IMR-90 (cell line): Measurements from ENCODE around the gene CASKIN1. TPM values are rescaled to one million over a fixed set of nuclear protein-coding genes. Genes with fewer than 3 reads are reported as not detected.

Experiments
- ATAC-seq: fragments of 200-7000 bp; cut with Tn5 transposase; 2 replicates; pipeline ENCODE4 v1.9.1; 2020; ENCODE audit warnings: low read depth, mild to moderate bottlenecking, moderate library complexity
- BruUV-seq: library from RNA; stranded (reverse); fragments of 400-500 nt; replicated peaks from 2 replicates; lab custom pipeline; 2021; lab: Mats Ljungman, UMichigan
- CTCF ChIA-PET: fragments of 300-600 bp; formaldehyde crosslinking; extraction: SDS; loops from one replicate; lab custom pipeline; 2021; ENCODE audit warnings: antibody characterized with exemption; lab: Yijun Ruan, JAX
- POLR2A ChIA-PET: fragments of 300-600 bp; sonication (Branson Sonifier 250); formaldehyde crosslinking; loops from one replicate; lab custom pipeline; 2022; ENCODE audit warnings: antibody characterized with exemption; ENCODE audit not compliant: unreplicated experiment; lab: Charles Lee
- DNase-seq: peaks from one replicate; pipeline ENCODE4 v3.0.0; 2013
- H2AFZ ChIP-seq: replicated peaks from 2 replicates; pipeline ENCODE3; 2013; ENCODE audit warnings: low read length, mild to moderate bottlenecking; ENCODE audit not compliant: poor library complexity
- H2AK5ac ChIP-seq: 2 replicates; pipeline ENCODE4 v1.6.1; 2013; ENCODE audit warnings: low read depth, low read length, inconsistent platforms
- H2AK9ac ChIP-seq: replicated peaks from 2 replicates; pipeline ENCODE3; 2013; ENCODE audit warnings: mild to moderate bottlenecking, low read depth, low read length, moderate library complexity; ENCODE audit not compliant: poor library complexity
- H2BK120ac ChIP-seq: 2 replicates; pipeline ENCODE4 v1.6.1; 2013; ENCODE audit warnings: low read depth, low read length, inconsistent platforms
- H2BK15ac ChIP-seq: 3 replicates; pipeline ENCODE4 v1.6.1; 2013; ENCODE audit warnings: low read depth, low read length, inconsistent platforms
- H2BK20ac ChIP-seq: 2 replicates; pipeline ENCODE4 v1.6.1; 2013; ENCODE audit warnings: low read depth, mild to moderate bottlenecking, inconsistent platforms, low read length, moderate library complexity
- H2BK5ac ChIP-seq: 2 replicates; pipeline ENCODE4 v1.6.1; 2013; ENCODE audit warnings: mild to moderate bottlenecking, low read depth, low read length, inconsistent platforms; ENCODE audit not compliant: poor library complexity, severe bottlenecking
- H3K14ac ChIP-seq: replicated peaks from 2 replicates; pipeline ENCODE4 v1.6.1; 2013; ENCODE audit warnings: low read depth, low read length, inconsistent platforms
- H3K18ac ChIP-seq: 2 replicates; pipeline ENCODE4 v1.6.1; 2013; ENCODE audit warnings: low read depth, low read length, control low read depth
- H3K23ac ChIP-seq: 2 replicates; pipeline ENCODE4 v1.6.1; 2013; ENCODE audit warnings: low read depth, low read length, inconsistent platforms
- H3K27ac ChIP-seq: 2 replicates; pipeline ENCODE4 v1.5.1; 2013; ENCODE audit warnings: mild to moderate bottlenecking, control low read depth, low read length; ENCODE audit not compliant: insufficient read depth
- H3K27me3 ChIP-seq: 2 replicates; pipeline ENCODE4 v1.6.1; 2013; ENCODE audit warnings: low read length; ENCODE audit not compliant: control insufficient read depth, insufficient read depth
- H3K36me3 ChIP-seq: 2 replicates; pipeline ENCODE4 v1.6.1; 2013; ENCODE audit warnings: low read length, mixed read lengths; ENCODE audit not compliant: control insufficient read depth, insufficient read depth
- H3K4ac ChIP-seq: 2 replicates; pipeline ENCODE4 v1.6.1; 2013; ENCODE audit warnings: low read depth, low read length, inconsistent platforms
- H3K4me1 ChIP-seq: 2 replicates; pipeline ENCODE4 v1.6.1; 2013; ENCODE audit warnings: low read length, mixed read lengths; ENCODE audit not compliant: control insufficient read depth, insufficient read depth
- H3K4me2 ChIP-seq: 2 replicates; pipeline ENCODE4 v1.6.1; 2013; ENCODE audit warnings: low read depth, mild to moderate bottlenecking, control low read depth, low read length, moderate library complexity
- H3K4me3 ChIP-seq: 2 replicates; pipeline ENCODE4 v1.5.1; 2013; ENCODE audit warnings: low read depth, mild to moderate bottlenecking, control low read depth, low read length, moderate library complexity; ENCODE audit not compliant: insufficient read depth
- H3K56ac ChIP-seq: 2 replicates; pipeline ENCODE4 v1.6.1; 2013; ENCODE audit warnings: low read length, inconsistent platforms; ENCODE audit not compliant: insufficient read depth; ENCODE audit errors: extremely low read depth
- H3K79me1 ChIP-seq, 2 experiments: 2 replicates each; pipeline ENCODE4 v1.6.1; 2013; ENCODE audit warnings: low read length in 2 of 2, inconsistent platforms in 1 of 2, low read depth in 1 of 2
- H3K9ac ChIP-seq: 2 replicates; pipeline ENCODE4 v1.6.1; 2013; ENCODE audit warnings: low read depth, low read length, control low read depth
- H3K9me1 ChIP-seq: 2 replicates; pipeline ENCODE4 v1.6.1; 2013; ENCODE audit warnings: low read length, inconsistent platforms; ENCODE audit not compliant: insufficient read depth
- H3K9me3 ChIP-seq: 2 replicates; pipeline ENCODE4 v1.6.1; 2013; ENCODE audit warnings: low read length; ENCODE audit not compliant: control insufficient read depth, insufficient read depth
- H4K20me1 ChIP-seq: 2 replicates; pipeline ENCODE4 v1.6.1; 2013; ENCODE audit warnings: low read length, inconsistent platforms; ENCODE audit not compliant: insufficient read depth
- H4K5ac ChIP-seq: 2 replicates; pipeline ENCODE4 v1.6.1; 2013; ENCODE audit warnings: mild to moderate bottlenecking, low read depth, low read length, control low read depth
- H4K8ac ChIP-seq, 2 experiments: 2 replicates each; pipeline ENCODE4 v1.6.1; 2013; ENCODE audit warnings: low read depth in 2 of 2, low read length in 2 of 2, control low read depth in 1 of 2, inconsistent platforms in 1 of 2
- H4K91ac ChIP-seq: 2 replicates; pipeline ENCODE4 v1.6.1; 2013; ENCODE audit warnings: low read depth, low read length, inconsistent platforms; ENCODE audit not compliant: insufficient read depth
- BHLHE40 ChIP-seq: fragments of 150-350 bp; IDR thresholded peaks from 2 replicates; pipeline ENCODE4 v1.6.1; 2016; ENCODE audit warnings: mild to moderate bottlenecking, low read depth, low read length
- CHD1 ChIP-seq: IDR thresholded peaks from 2 replicates; pipeline ENCODE4 v1.6.1; 2012; ENCODE audit warnings: low read depth, low read length, improper control_type of control experiment
- FOS ChIP-seq: fragments of 150-350 bp; IDR thresholded peaks from 2 replicates; pipeline ENCODE4 v1.6.1; 2016; ENCODE audit warnings: low read depth, low read length
- MAZ ChIP-seq: IDR thresholded peaks from 2 replicates; pipeline ENCODE4 v1.6.1; 2012; ENCODE audit warnings: low read depth, mild to moderate bottlenecking, low read length, improper control_type of control experiment, moderate library complexity, borderline replicate concordance
- NFE2L2 ChIP-seq: fragments of 150-350 bp; IDR thresholded peaks from 2 replicates; pipeline ENCODE4 v1.6.1; 2016; ENCODE audit warnings: low read depth, mild to moderate bottlenecking, low read length
- RAD21 ChIP-seq: IDR thresholded peaks from 2 replicates; pipeline ENCODE4 v1.6.1; 2012; ENCODE audit warnings: low read length, improper control_type of control experiment
- RCOR1 ChIP-seq: IDR thresholded peaks from 2 replicates; pipeline ENCODE4 v1.6.1; 2012; ENCODE audit warnings: mild to moderate bottlenecking, low read length, improper control_type of control experiment; ENCODE audit not compliant: insufficient replicate concordance
- RFX5 ChIP-seq: IDR thresholded peaks from 2 replicates; pipeline ENCODE4 v1.8.0; 2012; ENCODE audit warnings: low read depth, mild to moderate bottlenecking, low read length, moderate library complexity
- WGBS, 2 experiments: methylation state at CpG; one replicate each; pipeline versions ENCODE4 v1.1.5 to v1.1.7; 2013; ENCODE audit warnings: missing lambda C conversion rate in 2 of 2; ENCODE audit not compliant: insufficient read length in 1 of 2; ENCODE audit errors: extremely low coverage in 2 of 2; 5-methylcytosine and 5-hydroxymethylcytosine counted together
- dilution Hi-C: fragments of 300-500 bp; cut with HindIII; formaldehyde crosslinking; loops from one replicate; pipeline ENCODE4 v1.14.3; 2018; ENCODE audit warnings: low sequenced_read_pairs; ENCODE audit not compliant: unreplicated experiment
- in situ Hi-C: fragments of 300-500 bp; cut with MboI; formaldehyde crosslinking; loops from 3 replicates; pipeline ENCODE4 v1.14.3; 2019; ENCODE audit warnings: low sequenced_read_pairs, inconsistent platforms, mixed read lengths
- intact Hi-C: fragments of 100-400 bp; cut with micrococcal nuclease; formaldehyde crosslinking; loops from 2 replicates; pipeline ENCODE4 v1.10.0; 2022
- polyA plus RNA-seq, 3 experiments: library from polyadenylated mRNA; depleted of rRNA; stranded (reverse); fragments of >200 nt; gene quantifications; 2 replicates each; pipeline ENCODE4 v1.2.3, GENCODE V29; 2012; ENCODE audit warnings: low replicate concordance in 1 of 3
- total RNA-seq: library from RNA; depleted of rRNA; stranded (reverse); fragments of >200 nt; gene quantifications from 2 replicates; pipeline ENCODE4 v1.2.3, GENCODE V29; 2012
- TF ChIP-seq, protein P1 (sequence below): fragments of 150-350 bp; IDR thresholded peaks from 2 replicates; pipeline ENCODE4 v1.6.1; 2017; ENCODE audit warnings: mild to moderate bottlenecking, antibody characterized with exemption, low read length, low read depth
- TF ChIP-seq, protein P2 (sequence below): conservative IDR thresholded peaks from 2 replicates; pipeline ENCODE4 v1.5.1; 2012; ENCODE audit warnings: mild to moderate bottlenecking, low read depth, low read length, improper control_type of control experiment
- TF ChIP-seq, protein P3 (sequence below): fragments of 150-350 bp; IDR thresholded peaks from 2 replicates; pipeline ENCODE4 v1.6.1; 2016; ENCODE audit warnings: low read depth, mild to moderate bottlenecking, low read length, moderate library complexity, borderline replicate concordance

The CASKIN1 gene
- total and polyA plus RNA-seq, 2 of the 4 experiments (the other 2 are of a cell fraction), result 0.05 TPM; not detected in 1

DNA sequence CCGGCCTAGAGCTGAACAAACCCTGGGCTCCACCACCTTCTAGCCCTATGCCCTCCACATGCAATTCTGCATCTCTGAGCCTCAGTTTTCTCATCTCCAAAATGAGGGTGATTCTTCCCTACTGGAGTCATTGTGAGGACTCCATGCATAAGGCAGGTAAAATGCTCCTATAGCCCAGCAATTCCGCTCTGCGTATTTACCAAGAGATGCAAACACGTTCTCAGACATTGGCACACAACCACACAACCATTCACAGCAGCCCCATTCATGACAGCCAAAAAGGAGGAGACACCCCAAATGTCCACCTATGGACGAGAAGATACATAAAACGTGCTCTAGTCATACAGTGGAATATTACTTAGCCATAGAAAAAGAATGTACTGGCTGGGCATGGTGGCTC is 3.9 kb upstream of the CASKIN1 start:
- Histone ChIP-seq H2AK9ac (no peak overlapping the region), H3K4me3 (no peak overlapping the region), H3K27ac (no peak overlapping the region), H3K14ac (no peak overlapping the region), H3K4ac (no peak overlapping the region), H3K56ac (no peak overlapping the region), H3K9me3 (no peaks in the 10 kb centered on the region), H3K9ac (no peak overlapping the region), H2AFZ (no peak overlapping the region), H2BK5ac (no peak overlapping the region), H2BK15ac (no peak overlapping the region), H3K4me1 (0 out of 2 replicates have a peak, but pooled peaks cover 2% of the 10 kb centered on the region), H4K20me1 (no peaks in the 10 kb centered on the region; the same call in 1 of the 2 replicates), H4K5ac (no peak overlapping the region), H2BK120ac (no peak overlapping the region), H3K79me1 (peaks cover 0 to 4% of the 10 kb centered on the region in 2 experiments; a peak in 1 of 4 replicates), H2BK20ac (no peak overlapping the region), H4K91ac (no peak overlapping the region), H3K9me1 (peaks cover 3% of the 10 kb centered on the region; the same call in 1 of the 2 replicates), H3K23ac (no peak overlapping the region; the same call in 1 of the 2 replicates), H3K18ac (no peak overlapping the region), H2AK5ac (no peak overlapping the region), H3K27me3 (peaks cover 47% of the 10 kb centered on the region), H4K8ac (no peak overlapping the region), H3K36me3 (no peaks in the 10 kb centered on the region), H3K4me2 (no peak overlapping the region)
- CTCF ChIA-PET, result no interaction called here
- in situ Hi-C loops (no loop called here), dilution Hi-C loops (no loop called here), intact Hi-C loops (no loop called here)
- TF ChIP-seq, protein P1, sequence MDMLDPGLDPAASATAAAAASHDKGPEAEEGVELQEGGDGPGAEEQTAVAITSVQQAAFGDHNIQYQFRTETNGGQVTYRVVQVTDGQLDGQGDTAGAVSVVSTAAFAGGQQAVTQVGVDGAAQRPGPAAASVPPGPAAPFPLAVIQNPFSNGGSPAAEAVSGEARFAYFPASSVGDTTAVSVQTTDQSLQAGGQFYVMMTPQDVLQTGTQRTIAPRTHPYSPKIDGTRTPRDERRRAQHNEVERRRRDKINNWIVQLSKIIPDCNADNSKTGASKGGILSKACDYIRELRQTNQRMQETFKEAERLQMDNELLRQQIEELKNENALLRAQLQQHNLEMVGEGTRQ, result no peak
- TF ChIP-seq, protein P2, sequence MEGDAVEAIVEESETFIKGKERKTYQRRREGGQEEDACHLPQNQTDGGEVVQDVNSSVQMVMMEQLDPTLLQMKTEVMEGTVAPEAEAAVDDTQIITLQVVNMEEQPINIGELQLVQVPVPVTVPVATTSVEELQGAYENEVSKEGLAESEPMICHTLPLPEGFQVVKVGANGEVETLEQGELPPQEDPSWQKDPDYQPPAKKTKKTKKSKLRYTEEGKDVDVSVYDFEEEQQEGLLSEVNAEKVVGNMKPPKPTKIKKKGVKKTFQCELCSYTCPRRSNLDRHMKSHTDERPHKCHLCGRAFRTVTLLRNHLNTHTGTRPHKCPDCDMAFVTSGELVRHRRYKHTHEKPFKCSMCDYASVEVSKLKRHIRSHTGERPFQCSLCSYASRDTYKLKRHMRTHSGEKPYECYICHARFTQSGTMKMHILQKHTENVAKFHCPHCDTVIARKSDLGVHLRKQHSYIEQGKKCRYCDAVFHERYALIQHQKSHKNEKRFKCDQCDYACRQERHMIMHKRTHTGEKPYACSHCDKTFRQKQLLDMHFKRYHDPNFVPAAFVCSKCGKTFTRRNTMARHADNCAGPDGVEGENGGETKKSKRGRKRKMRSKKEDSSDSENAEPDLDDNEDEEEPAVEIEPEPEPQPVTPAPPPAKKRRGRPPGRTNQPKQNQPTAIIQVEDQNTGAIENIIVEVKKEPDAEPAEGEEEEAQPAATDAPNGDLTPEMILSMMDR, result no peak
- TF ChIP-seq RFX5 (no peak), FOS (no peak), MAZ (no peak), RCOR1 (no peak), NFE2L2 (no peak), CHD1 (no peak), RAD21 (no peak), BHLHE40 (no peak)
- TF ChIP-seq, protein P3, sequence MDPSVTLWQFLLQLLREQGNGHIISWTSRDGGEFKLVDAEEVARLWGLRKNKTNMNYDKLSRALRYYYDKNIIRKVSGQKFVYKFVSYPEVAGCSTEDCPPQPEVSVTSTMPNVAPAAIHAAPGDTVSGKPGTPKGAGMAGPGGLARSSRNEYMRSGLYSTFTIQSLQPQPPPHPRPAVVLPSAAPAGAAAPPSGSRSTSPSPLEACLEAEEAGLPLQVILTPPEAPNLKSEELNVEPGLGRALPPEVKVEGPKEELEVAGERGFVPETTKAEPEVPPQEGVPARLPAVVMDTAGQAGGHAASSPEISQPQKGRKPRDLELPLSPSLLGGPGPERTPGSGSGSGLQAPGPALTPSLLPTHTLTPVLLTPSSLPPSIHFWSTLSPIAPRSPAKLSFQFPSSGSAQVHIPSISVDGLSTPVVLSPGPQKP, result no peak
- ATAC-seq (no peak), DNase-seq (no peak)
- POLR2A ChIA-PET, result no interaction called here
- WGBS, 2 experiments, result 81% methylated on average over 3 of the region's 6 CpGs; no CpG with 5 or more reads in 1 of the 2 experiments
- no TSS peak for BruUV-seq
